NCI-H748 treated with DMSO at 0.1 percent for 48 hours (cell line): ENCODE measurements around the gene SLC22A4.
A peak's percentile ranks its signal among the peaks of the same experiment; 100 is the strongest.

ENCODE experiments used
- DNase-seq: peaks from one replicate; lab custom pipeline; 2025; lab: John Stamatoyannopoulos, UW

SLC22A4 gene

GRCh38 chr5:132262882-132263547 is 31.2 kb upstream of the SLC22A4 start:
- no peak for DNase-seq

- no peak for DNase-seq
Measured at GRCh38 chr5:132263548-132264261, 30.5 kb upstream of the SLC22A4 start.

GRCh38 chr5:132264546-132265335 is 29.5 kb upstream of the SLC22A4 start:
- no peak for DNase-seq

- DNase-seq, result peak; percentile 40
Measured at GRCh38 chr5:132265336-132266030, 28.7 kb upstream of the SLC22A4 start.

GRCh38 chr5:132266031-132266835 is 28.0 kb upstream of the SLC22A4 start:
- DNase-seq, result no peak

GRCh38 chr5:132266836-132267160 is 27.4 kb upstream of the SLC22A4 start:
- DNase-seq, result no peak

- no peak for DNase-seq
Measured at GRCh38 chr5:132267166-132267739, 26.9 kb upstream of the SLC22A4 start.

- no peak for DNase-seq
Measured at GRCh38 chr5:132267931-132268768, 26.0 kb upstream of the SLC22A4 start.

GRCh38 chr5:132268769-132269551 is 25.2 kb upstream of the SLC22A4 start:
- no peak for DNase-seq

GRCh38 chr5:132269635-132270334 is 24.4 kb upstream of the SLC22A4 start:
- no peak for DNase-seq

GRCh38 chr5:132270335-132270665 is 23.9 kb upstream of the SLC22A4 start:
- DNase-seq, result no peak

- no peak for DNase-seq
Measured at GRCh38 chr5:132270706-132271105, 23.5 kb upstream of the SLC22A4 start.

- DNase-seq, result no peak
Measured at GRCh38 chr5:132271251-132272246, 22.6 kb upstream of the SLC22A4 start.

GRCh38 chr5:132272311-132273210 is 21.6 kb upstream of the SLC22A4 start:
- DNase-seq, result peak; percentile 55

GRCh38 chr5:132273631-132274030 is 20.6 kb upstream of the SLC22A4 start:
- DNase-seq, result no peak

GRCh38 chr5:132274050-132274792 is 20.0 kb upstream of the SLC22A4 start:
- no peak for DNase-seq
